ENCODE measurements around the gene MROH2A.

The MROH2A gene

DNA sequence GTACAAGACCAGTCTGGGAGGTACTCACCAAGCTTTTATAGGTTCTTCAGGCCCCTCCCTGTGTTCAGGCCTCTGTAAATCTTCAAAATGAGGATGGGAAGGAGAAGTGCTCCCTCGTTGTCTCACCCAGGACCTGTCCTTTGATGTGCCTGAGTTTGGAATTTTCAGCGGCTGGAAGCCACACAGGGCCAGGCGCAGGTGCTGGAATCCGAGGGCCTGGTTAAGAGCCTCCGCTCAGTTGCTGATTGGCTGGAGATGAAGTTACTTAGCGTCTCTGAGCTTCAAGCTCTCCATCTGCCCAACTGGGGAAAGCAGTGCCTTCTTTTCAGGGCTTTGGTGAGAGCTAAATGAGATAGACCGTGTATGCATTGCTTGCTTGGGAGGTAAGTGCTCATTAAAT is 46.2 kb downstream of the MROH2A start:
- no peak overlapping the region for H3K4me3 ChIP-seq (ENCODE audit: low read depth, low read length)
- no peak for TF ChIP-seq CTCF (IDR thresholded peaks at IDR 0.05; ENCODE audit: borderline replicate concordance, insufficient read depth, low read depth, low read length)

GRCh38 chr2:233828546-233829192 is 50.5 kb downstream of the MROH2A start:
- TF ChIP-seq CTCF (IDR thresholded peaks at IDR 0.05; ENCODE audit: borderline replicate concordance, insufficient read depth, low read depth, low read length), result no peak
- no peak overlapping the region for H3K4me3 ChIP-seq (ENCODE audit: low read depth, low read length)

GRCh38 chr2:233829193-233830110 is 51.3 kb downstream of the MROH2A start:
- H3K4me3 ChIP-seq (ENCODE audit: low read depth, low read length), result no peak overlapping the region
- no peak for TF ChIP-seq CTCF (IDR thresholded peaks at IDR 0.05; ENCODE audit: borderline replicate concordance, insufficient read depth, low read depth, low read length)

DNA sequence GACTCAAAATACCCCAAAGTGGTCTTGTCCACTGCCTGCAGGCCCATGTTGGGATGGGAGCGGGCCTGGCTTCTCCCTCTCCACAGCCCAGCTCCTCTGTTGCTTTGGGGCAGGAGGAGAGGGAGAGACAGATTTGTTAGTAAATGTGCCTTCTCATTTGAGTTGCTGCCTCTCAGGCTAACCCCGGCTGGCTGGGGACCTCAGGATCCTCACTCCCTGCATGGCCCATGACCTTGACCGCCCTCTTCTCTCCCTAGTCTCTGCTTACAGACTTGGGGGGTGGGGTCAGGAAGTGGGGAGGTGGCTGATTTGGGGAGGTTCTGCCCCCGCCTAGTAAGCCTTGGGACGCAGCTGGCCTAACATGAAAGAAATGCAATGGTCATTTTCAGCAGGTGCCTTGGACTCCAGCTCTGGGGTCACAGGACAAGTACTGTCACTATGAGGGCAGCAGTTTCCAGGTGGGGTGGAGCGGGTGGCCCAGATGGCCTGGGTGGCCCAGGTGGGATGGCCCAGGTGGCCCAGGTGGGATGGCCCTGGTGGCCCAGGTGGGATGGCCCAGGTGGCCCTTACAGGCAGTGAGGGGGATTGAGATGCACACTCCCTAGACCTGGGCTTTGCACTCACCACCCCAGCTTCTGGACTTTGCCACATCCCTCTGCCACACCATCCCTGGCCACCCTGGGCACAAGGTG is 52.1 kb downstream of the MROH2A start:
- no peak for TF ChIP-seq CTCF (IDR thresholded peaks at IDR 0.05; ENCODE audit: borderline replicate concordance, insufficient read depth, low read depth, low read length)
- no peak overlapping the region for H3K4me3 ChIP-seq (ENCODE audit: low read depth, low read length)

- TF ChIP-seq CTCF (IDR thresholded peaks at IDR 0.05; ENCODE audit: borderline replicate concordance, insufficient read depth, low read depth, low read length), result no peak
- H3K4me3 ChIP-seq (ENCODE audit: low read depth, low read length), result no peak overlapping the region
Observed at GRCh38 chr2:233831011-233831721, 53.0 kb downstream of the MROH2A start.

GRCh38 chr2:233831861-233832260 is 53.7 kb downstream of the MROH2A start:
- no peak for TF ChIP-seq CTCF (IDR thresholded peaks at IDR 0.05; ENCODE audit: borderline replicate concordance, insufficient read depth, low read depth, low read length)

More at GRCh38 chr2:233831861-233832260, 53.7 kb downstream of the MROH2A start:
- H3K4me3 ChIP-seq (ENCODE audit: low read depth, low read length), result no peak overlapping the region
